HCT116 (cell line): ENCODE measurements around the gene HGF. TPM values are rescaled to one million over a fixed set of nuclear protein-coding genes. Genes with fewer than 3 reads are reported as not detected.

ENCODE experiments used
- ATAC-seq: fragments of 200-7000 bp; cut with Tn5 transposase; 2 replicates; pipeline ENCODE4 v1.9.1; 2020; ENCODE audit warnings: mild to moderate bottlenecking, moderate library complexity
- BruUV-seq: library from RNA; stranded (reverse); fragments of 400-500 nt; replicated peaks from 2 replicates; lab custom pipeline; 2021; lab: Mats Ljungman, UMichigan
- CTCF ChIA-PET: fragments of 300-600 bp; sonication (Branson Sonifier 250); formaldehyde crosslinking; loops from one replicate; lab custom pipeline; 2021; ENCODE audit warnings: antibody characterized with exemption; lab: Charles Lee
- POLR2A ChIA-PET: fragments of 300-600, 350-600 bp; sonication (Branson Sonifier 250); formaldehyde crosslinking; loops from one replicate; lab custom pipeline; 2021; ENCODE audit warnings: antibody characterized with exemption; lab: Charles Lee
- RAD21 ChIA-PET, 2 experiments: fragments of 300-600 bp; sonication (Branson Sonifier 250); formaldehyde crosslinking; loops; one replicate each; lab custom pipeline; 2023; ENCODE audit warnings: low total read pairs in 2 of 2; ENCODE audit not compliant: uncharacterized antibody in 2 of 2, unreplicated experiment in 2 of 2, low non-redundant PET in 1 of 2; lab: Charles Lee
- DNase-seq: peaks from one replicate; pipeline ENCODE4 v3.0.0-alpha.2; 2010; ENCODE audit warnings: low read depth, low spot score
- H2AFZ ChIP-seq: fragments of 200-600 bp; shearing (Covaris generic), sonication (generic); 2 replicates; pipeline ENCODE4 v1.6.1; 2017; ENCODE audit warnings: low read depth, mixed run types, mixed read lengths, antibody characterized with exemption, low read length; ENCODE audit not compliant: poor library complexity, severe bottlenecking
- H3K27ac ChIP-seq: 2 replicates; pipeline ENCODE4 v1.5.1; 2012; ENCODE audit warnings: low read depth, low read length
- H3K27me3 ChIP-seq: fragments of 200-600 bp; sonication (generic); 2 replicates; pipeline ENCODE4 v1.6.1; 2016; ENCODE audit warnings: mixed run types, low read length, mixed read lengths; ENCODE audit not compliant: insufficient read depth
- H3K36me3 ChIP-seq, 2 experiments: fragments of 200-500 bp in 1 of 2; fragments of 200-600 bp in 1 of 2; sonication (Bioruptor generic) in 1 of 2; sonication (generic) in 1 of 2; 2 replicates each; pipeline versions ENCODE4 v1.5.1 to v1.6.1; 2014 to 2016; ENCODE audit warnings: low read length in 2 of 2, inconsistent platforms in 1 of 2, mixed read lengths in 1 of 2, mixed run types in 1 of 2; ENCODE audit not compliant: insufficient read depth in 2 of 2, control insufficient read depth in 1 of 2
- H3K4me1 ChIP-seq, 2 experiments: fragments of 200-600 bp in 1 of 2; sonication (generic) in 1 of 2; 2 replicates each; pipeline versions ENCODE4 v1.5.1 to v1.6.1; 2012 to 2017; ENCODE audit warnings: low read length in 2 of 2, inconsistent platforms in 1 of 2, mild to moderate bottlenecking in 1 of 2, mixed read lengths in 1 of 2, mixed run types in 1 of 2, moderate library complexity in 1 of 2; ENCODE audit not compliant: insufficient read depth in 2 of 2, control insufficient read depth in 1 of 2
- H3K4me2 ChIP-seq: fragments of 200-600 bp; sonication (generic); 2 replicates; pipeline ENCODE4 v1.6.1; 2017; ENCODE audit warnings: mixed run types, low read length, mixed read lengths
- H3K4me3 ChIP-seq, 2 experiments: fragments of 200-600 bp in 1 of 2; sonication (generic) in 1 of 2; replicated peaks in 1 of 2; 2 replicates each; pipeline ENCODE4 v1.5.1; 2011 to 2016; ENCODE audit warnings: low read length in 2 of 2, control low read depth in 1 of 2, low read depth in 1 of 2, mild to moderate bottlenecking in 1 of 2, mixed read lengths in 1 of 2, mixed run types in 1 of 2
- H3K79me2 ChIP-seq: fragments of 200-600 bp; sonication (generic); 2 replicates; pipeline ENCODE4 v1.6.1; 2017; ENCODE audit warnings: mild to moderate bottlenecking, mixed run types, low read length, moderate library complexity, mixed read lengths; ENCODE audit not compliant: insufficient read depth
- H3K9ac ChIP-seq: fragments of 200-600 bp; sonication (generic); 2 replicates; pipeline ENCODE4 v1.6.1; 2016; ENCODE audit warnings: low read length, mixed read lengths
- H3K9me2 ChIP-seq: fragments of 200-600 bp; sonication (generic), shearing (Covaris generic); 2 replicates; pipeline ENCODE4 v1.6.1; 2017; ENCODE audit warnings: mixed run types, mild to moderate bottlenecking, moderate library complexity; ENCODE audit not compliant: insufficient read depth
- H3K9me3 ChIP-seq, 2 experiments: fragments of 200-500 bp in 1 of 2; fragments of 200-600 bp in 1 of 2; sonication (Bioruptor generic) in 1 of 2; sonication (generic) in 1 of 2; 2 replicates each; pipeline ENCODE4 v1.6.1; 2014 to 2017; ENCODE audit warnings: low read length in 2 of 2, mixed read lengths in 2 of 2, inconsistent platforms in 1 of 2, low read depth in 1 of 2, mild to moderate bottlenecking in 1 of 2, mixed run types in 1 of 2, moderate library complexity in 1 of 2; ENCODE audit not compliant: control insufficient read depth in 1 of 2, insufficient read depth in 1 of 2
- H4K20me1 ChIP-seq: fragments of 200-600 bp; sonication (generic), shearing (Covaris generic); 2 replicates; pipeline ENCODE4 v1.6.1; 2017; ENCODE audit warnings: mixed run types, mild to moderate bottlenecking, moderate library complexity; ENCODE audit not compliant: insufficient read depth
- ATF3 ChIP-seq: IDR thresholded peaks from 2 replicates; pipeline ENCODE4 v1.6.1; 2012
- CEBPB ChIP-seq: IDR thresholded peaks from 2 replicates; pipeline ENCODE4 v1.6.1; 2012; ENCODE audit warnings: low read depth
- CTCF ChIP-seq, 3 experiments: fragments of 200-600 bp in 1 of 3; sonication (generic) in 1 of 3; IDR thresholded peaks in 2 of 3; conservative IDR thresholded peaks in 1 of 3; 2 replicates each; pipeline ENCODE4 v1.5.1; 2012 to 2017; ENCODE audit warnings: low read depth in 2 of 3, low read length in 2 of 3, antibody characterized with exemption in 1 of 3, borderline replicate concordance in 1 of 3, control low read depth in 1 of 3, mild to moderate bottlenecking in 1 of 3, mixed read lengths in 1 of 3, mixed run types in 1 of 3, moderate library complexity in 1 of 3; ENCODE audit not compliant: insufficient read depth in 1 of 3
- EGR1 ChIP-seq: IDR thresholded peaks from 2 replicates; pipeline ENCODE4 v1.6.1; 2012; ENCODE audit warnings: low read depth
- ELF1 ChIP-seq: IDR thresholded peaks from 2 replicates; pipeline ENCODE4 v1.6.1; 2012; ENCODE audit warnings: low read depth, borderline replicate concordance
- EZH2 ChIP-seq: fragments of 200-600 bp; sonication (generic); IDR thresholded peaks from 2 replicates; pipeline ENCODE4 v1.6.1; 2017; ENCODE audit warnings: antibody characterized with exemption, mixed run types
- EZH2phosphoT487 ChIP-seq: fragments of 200-600 bp; IDR thresholded peaks from 2 replicates; pipeline ENCODE4 v1.6.1; 2018; ENCODE audit warnings: antibody characterized with exemption, borderline replicate concordance
- FOSL1 ChIP-seq: IDR thresholded peaks from 2 replicates; pipeline ENCODE4 v1.6.1; 2012; ENCODE audit warnings: low read depth
- MAX ChIP-seq: IDR thresholded peaks from 2 replicates; pipeline ENCODE4 v1.6.1; 2012
- POLR2A ChIP-seq: IDR thresholded peaks from 2 replicates; pipeline ENCODE4 v1.7.0; 2011; ENCODE audit warnings: borderline replicate concordance; ENCODE audit not compliant: insufficient read depth, insufficient read length; ENCODE audit errors: extremely low read depth
- REST ChIP-seq: IDR thresholded peaks from 2 replicates; pipeline ENCODE4 v1.6.1; 2012; ENCODE audit warnings: low read depth
- SP1 ChIP-seq: IDR thresholded peaks from 2 replicates; pipeline ENCODE4 v1.6.1; 2012; ENCODE audit warnings: low read depth
- SRF ChIP-seq: IDR thresholded peaks from 2 replicates; pipeline ENCODE4 v1.6.1; 2012; ENCODE audit warnings: low read depth
- TCF7L2 ChIP-seq: IDR thresholded peaks from 2 replicates; pipeline ENCODE4 v1.7.0; 2011; ENCODE audit warnings: borderline replicate concordance, inconsistent platforms; ENCODE audit not compliant: insufficient read depth, insufficient read length; ENCODE audit errors: extremely low read depth
- YY1 ChIP-seq: IDR thresholded peaks from 2 replicates; pipeline ENCODE4 v1.6.1; 2011; ENCODE audit warnings: low read length, low read depth, moderate library complexity, mild to moderate bottlenecking; ENCODE audit not compliant: insufficient replicate concordance; ENCODE audit errors: extremely low read depth
- ZBTB33 ChIP-seq: IDR thresholded peaks from 2 replicates; pipeline ENCODE4 v1.6.1; 2011; ENCODE audit warnings: mild to moderate bottlenecking, low read length, moderate library complexity; ENCODE audit not compliant: insufficient replicate concordance; ENCODE audit errors: extremely low read depth
- ZFX ChIP-seq: fragments of 450-650 bp; IDR thresholded peaks from 2 replicates; pipeline ENCODE4 v1.6.1; 2017
- ZNF274 ChIP-seq: fragments of 200-500 bp; sonication (Bioruptor generic); IDR thresholded peaks from 2 replicates; pipeline ENCODE4 v1.6.1; 2014; ENCODE audit warnings: mild to moderate bottlenecking, low read depth, low read length, inconsistent platforms
- intact Hi-C: fragments of 100-400 bp; cut with micrococcal nuclease; formaldehyde crosslinking; loops from 2 replicates; pipeline ENCODE4 v1.10.0; 2022
- total RNA-seq: library from RNA; stranded (reverse); gene quantifications from one replicate; pipeline ENCODE4 v1.2.1, GENCODE V29; 2021; ENCODE audit not compliant: unreplicated experiment

Gene HGF
- total RNA-seq, 1 experiment from 2014 or later: 0.15 TPM

GRCh38 chr7:81751619-81752317 lies 18.1 kb downstream of the HGF start:
- H3K36me3 ChIP-seq: no peaks in the 10 kb centered on the region
- H3K4me3 ChIP-seq: no peak overlapping the region
- no peak for TF ChIP-seq TCF7L2
- TF ChIP-seq SRF: no peak
- TF ChIP-seq MAX: no peak
- no peak for TF ChIP-seq YY1
- no peak for TF ChIP-seq ZFX
- no peak for TF ChIP-seq REST
- no peak for TF ChIP-seq FOSL1
- TF ChIP-seq EZH2phosphoT487: no peak
- no peak for TF ChIP-seq CTCF (IDR thresholded peaks at IDR 0.05 in 2 of 3, conservative IDR thresholded peaks at IDR 0.05 in 1 of 3; ENCODE audit: borderline replicate concordance in 1 of 3, insufficient read depth in 1 of 3, low read depth in 2 of 3, low read length in 2 of 3)
- TF ChIP-seq CEBPB: no peak
- TF ChIP-seq ZNF274: no peak
- TF ChIP-seq POLR2A: no peak
- TF ChIP-seq EGR1: no peak
- no peak for TF ChIP-seq ELF1
- no peak for TF ChIP-seq ATF3
- no peak for TF ChIP-seq ZBTB33
- TF ChIP-seq EZH2: no peak
- no peak for TF ChIP-seq SP1
- intact Hi-C loops: no loop called here
- ChIA-PET RAD21 (no interaction called here), POLR2A (no interaction called here), CTCF (no interaction called here)
- DNase-seq: no peak
- ATAC-seq: no peak
- H4K20me1 ChIP-seq: no peaks in the 10 kb centered on the region
- H3K4me1 ChIP-seq: no peaks in the 10 kb centered on the region
- H3K9me3 ChIP-seq: no peaks in the 10 kb centered on the region
- no peaks in the 10 kb centered on the region for H3K79me2 ChIP-seq
- H2AFZ ChIP-seq: no peak overlapping the region
- H3K9ac ChIP-seq: no peak overlapping the region
- H3K27me3 ChIP-seq: no peaks in the 10 kb centered on the region
- BruUV-seq: no TSS peak
- no peak overlapping the region for H3K4me2 ChIP-seq
- no peak overlapping the region for H3K27ac ChIP-seq
- no peaks in the 10 kb centered on the region for H3K9me2 ChIP-seq
